HEK293 (cell line): ENCODE data around the gene BSCL2.

Source experiments
- ZBTB20 ChIP-seq: fragments of 450-650 bp; formaldehyde crosslinking; IDR thresholded peaks from 2 replicates; pipeline ENCODE4 v1.5.1; 2016; ENCODE audit warnings: missing biosample characterization, missing genetic modification characterization
- ZEB2 ChIP-seq: fragments of 450-650 bp; formaldehyde crosslinking; IDR thresholded peaks from 2 replicates; pipeline ENCODE4 v1.5.1; 2016; ENCODE audit warnings: missing biosample characterization, missing genetic modification characterization
- ZNF10 ChIP-seq: fragments of 450-650 bp; formaldehyde crosslinking; IDR thresholded peaks from 2 replicates; pipeline ENCODE4 v1.5.1; 2017; ENCODE audit warnings: missing biosample characterization, missing genetic modification characterization
- ZNF23 ChIP-seq: fragments of 450-650 bp; formaldehyde crosslinking; IDR thresholded peaks from 2 replicates; pipeline ENCODE4 v1.5.1; 2016; ENCODE audit warnings: missing biosample characterization, missing genetic modification characterization, borderline replicate concordance
- ZNF549 ChIP-seq: fragments of 450-650 bp; IDR thresholded peaks from 2 replicates; pipeline ENCODE4 v1.5.1; 2018; ENCODE audit warnings: missing biosample characterization, missing genetic modification characterization, mild to moderate bottlenecking, inconsistent platforms, moderate library complexity
- ZNF776 ChIP-seq: fragments of 450-650 bp; formaldehyde crosslinking; IDR thresholded peaks from 2 replicates; pipeline ENCODE4 v1.5.0; 2017; ENCODE audit warnings: missing biosample characterization, missing genetic modification characterization, borderline replicate concordance
- ZXDB ChIP-seq: fragments of 450-650 bp; formaldehyde crosslinking; IDR thresholded peaks from 2 replicates; pipeline ENCODE4 v1.5.1; 2016; ENCODE audit warnings: missing biosample characterization, missing genetic modification characterization
- TF ChIP-seq, protein P1 (sequence below): fragments of 450-650 bp; formaldehyde crosslinking; IDR thresholded peaks from 2 replicates; pipeline ENCODE4 v1.5.1; 2016; ENCODE audit warnings: missing biosample characterization, missing genetic modification characterization
- TF ChIP-seq, protein P2 (sequence below): fragments of 450-650 bp; formaldehyde crosslinking; IDR thresholded peaks from 2 replicates; pipeline ENCODE4 v1.5.1; 2016; ENCODE audit warnings: missing biosample characterization, missing genetic modification characterization
- TF ChIP-seq, protein P3 (sequence below): fragments of 450-650 bp; formaldehyde crosslinking; IDR thresholded peaks from 2 replicates; pipeline ENCODE4 v1.5.1; 2016; ENCODE audit warnings: missing biosample characterization, missing genetic modification characterization

DNA sequence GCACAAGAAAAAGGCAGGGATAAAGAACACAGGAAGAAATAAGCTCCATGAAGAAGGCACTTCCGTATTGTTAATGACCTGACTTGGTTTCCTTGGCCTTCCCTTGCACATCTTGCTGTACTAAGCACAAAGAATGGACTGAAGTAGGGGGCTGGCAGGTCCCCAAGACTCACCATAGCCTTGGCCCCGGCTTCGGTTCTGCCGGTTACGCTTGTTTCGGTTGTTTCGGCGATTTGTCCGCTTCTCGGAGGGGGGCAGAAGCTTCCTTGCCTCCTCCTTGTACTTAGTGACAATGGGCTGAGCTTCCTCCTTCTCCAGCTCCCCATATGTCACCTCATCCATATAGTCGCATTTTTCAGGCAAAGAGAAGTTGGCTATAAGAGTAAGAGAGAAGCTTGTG lies 9.6 kb upstream of the BSCL2 start:
- TF ChIP-seq, protein P1, sequence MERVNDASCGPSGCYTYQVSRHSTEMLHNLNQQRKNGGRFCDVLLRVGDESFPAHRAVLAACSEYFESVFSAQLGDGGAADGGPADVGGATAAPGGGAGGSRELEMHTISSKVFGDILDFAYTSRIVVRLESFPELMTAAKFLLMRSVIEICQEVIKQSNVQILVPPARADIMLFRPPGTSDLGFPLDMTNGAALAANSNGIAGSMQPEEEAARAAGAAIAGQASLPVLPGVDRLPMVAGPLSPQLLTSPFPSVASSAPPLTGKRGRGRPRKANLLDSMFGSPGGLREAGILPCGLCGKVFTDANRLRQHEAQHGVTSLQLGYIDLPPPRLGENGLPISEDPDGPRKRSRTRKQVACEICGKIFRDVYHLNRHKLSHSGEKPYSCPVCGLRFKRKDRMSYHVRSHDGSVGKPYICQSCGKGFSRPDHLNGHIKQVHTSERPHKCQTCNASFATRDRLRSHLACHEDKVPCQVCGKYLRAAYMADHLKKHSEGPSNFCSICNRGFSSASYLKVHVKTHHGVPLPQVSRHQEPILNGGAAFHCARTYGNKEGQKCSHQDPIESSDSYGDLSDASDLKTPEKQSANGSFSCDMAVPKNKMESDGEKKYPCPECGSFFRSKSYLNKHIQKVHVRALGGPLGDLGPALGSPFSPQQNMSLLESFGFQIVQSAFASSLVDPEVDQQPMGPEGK, result no peak
- TF ChIP-seq ZNF10 (tag by site-specific recombination) (no peak), ZBTB20 (tag by site-specific recombination) (no peak), ZNF776 (tag by site-specific recombination) (no peak), ZEB2 (no peak), ZXDB (tag by site-specific recombination) (no peak), ZNF23 (tag by site-specific recombination) (no peak), ZNF549 (no peak)
- TF ChIP-seq, protein P2, sequence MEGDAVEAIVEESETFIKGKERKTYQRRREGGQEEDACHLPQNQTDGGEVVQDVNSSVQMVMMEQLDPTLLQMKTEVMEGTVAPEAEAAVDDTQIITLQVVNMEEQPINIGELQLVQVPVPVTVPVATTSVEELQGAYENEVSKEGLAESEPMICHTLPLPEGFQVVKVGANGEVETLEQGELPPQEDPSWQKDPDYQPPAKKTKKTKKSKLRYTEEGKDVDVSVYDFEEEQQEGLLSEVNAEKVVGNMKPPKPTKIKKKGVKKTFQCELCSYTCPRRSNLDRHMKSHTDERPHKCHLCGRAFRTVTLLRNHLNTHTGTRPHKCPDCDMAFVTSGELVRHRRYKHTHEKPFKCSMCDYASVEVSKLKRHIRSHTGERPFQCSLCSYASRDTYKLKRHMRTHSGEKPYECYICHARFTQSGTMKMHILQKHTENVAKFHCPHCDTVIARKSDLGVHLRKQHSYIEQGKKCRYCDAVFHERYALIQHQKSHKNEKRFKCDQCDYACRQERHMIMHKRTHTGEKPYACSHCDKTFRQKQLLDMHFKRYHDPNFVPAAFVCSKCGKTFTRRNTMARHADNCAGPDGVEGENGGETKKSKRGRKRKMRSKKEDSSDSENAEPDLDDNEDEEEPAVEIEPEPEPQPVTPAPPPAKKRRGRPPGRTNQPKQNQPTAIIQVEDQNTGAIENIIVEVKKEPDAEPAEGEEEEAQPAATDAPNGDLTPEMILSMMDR, result no peak
- TF ChIP-seq, protein P3, sequence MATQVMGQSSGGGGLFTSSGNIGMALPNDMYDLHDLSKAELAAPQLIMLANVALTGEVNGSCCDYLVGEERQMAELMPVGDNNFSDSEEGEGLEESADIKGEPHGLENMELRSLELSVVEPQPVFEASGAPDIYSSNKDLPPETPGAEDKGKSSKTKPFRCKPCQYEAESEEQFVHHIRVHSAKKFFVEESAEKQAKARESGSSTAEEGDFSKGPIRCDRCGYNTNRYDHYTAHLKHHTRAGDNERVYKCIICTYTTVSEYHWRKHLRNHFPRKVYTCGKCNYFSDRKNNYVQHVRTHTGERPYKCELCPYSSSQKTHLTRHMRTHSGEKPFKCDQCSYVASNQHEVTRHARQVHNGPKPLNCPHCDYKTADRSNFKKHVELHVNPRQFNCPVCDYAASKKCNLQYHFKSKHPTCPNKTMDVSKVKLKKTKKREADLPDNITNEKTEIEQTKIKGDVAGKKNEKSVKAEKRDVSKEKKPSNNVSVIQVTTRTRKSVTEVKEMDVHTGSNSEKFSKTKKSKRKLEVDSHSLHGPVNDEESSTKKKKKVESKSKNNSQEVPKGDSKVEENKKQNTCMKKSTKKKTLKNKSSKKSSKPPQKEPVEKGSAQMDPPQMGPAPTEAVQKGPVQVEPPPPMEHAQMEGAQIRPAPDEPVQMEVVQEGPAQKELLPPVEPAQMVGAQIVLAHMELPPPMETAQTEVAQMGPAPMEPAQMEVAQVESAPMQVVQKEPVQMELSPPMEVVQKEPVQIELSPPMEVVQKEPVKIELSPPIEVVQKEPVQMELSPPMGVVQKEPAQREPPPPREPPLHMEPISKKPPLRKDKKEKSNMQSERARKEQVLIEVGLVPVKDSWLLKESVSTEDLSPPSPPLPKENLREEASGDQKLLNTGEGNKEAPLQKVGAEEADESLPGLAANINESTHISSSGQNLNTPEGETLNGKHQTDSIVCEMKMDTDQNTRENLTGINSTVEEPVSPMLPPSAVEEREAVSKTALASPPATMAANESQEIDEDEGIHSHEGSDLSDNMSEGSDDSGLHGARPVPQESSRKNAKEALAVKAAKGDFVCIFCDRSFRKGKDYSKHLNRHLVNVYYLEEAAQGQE (tag by site-specific recombination), result no peak
